Trophoblast cell (in vitro differentiated cells and primary cell): ENCODE measurements around the gene MORC2.

Experiments used
- DNase-seq, 2 donors: peaks; one replicate each; pipeline ENCODE4 v3.0.0-alpha.2; 2016
- H2AFZ ChIP-seq: 2 replicates; pipeline ENCODE4 v1.6.1; 2013; ENCODE audit warnings: low read length, moderate library complexity, mild to moderate bottlenecking; ENCODE audit not compliant: insufficient read depth, poor library complexity
- H2AK5ac ChIP-seq: 2 replicates; pipeline ENCODE4 v1.6.1; 2013; ENCODE audit warnings: mild to moderate bottlenecking, low read length
- H2BK120ac ChIP-seq: 2 replicates; pipeline ENCODE4 v1.6.1; 2013; ENCODE audit warnings: low read length, mild to moderate bottlenecking, moderate library complexity; ENCODE audit not compliant: insufficient read depth, poor library complexity
- H2BK12ac ChIP-seq: 2 replicates; pipeline ENCODE4 v1.6.1; 2013; ENCODE audit warnings: mild to moderate bottlenecking, low read length, moderate library complexity
- H2BK5ac ChIP-seq: 2 replicates; pipeline ENCODE4 v1.6.1; 2013; ENCODE audit warnings: low read length, low read depth, moderate library complexity, mild to moderate bottlenecking; ENCODE audit not compliant: poor library complexity
- H3K14ac ChIP-seq: 2 replicates; pipeline ENCODE4 v1.6.1; 2013; ENCODE audit warnings: mild to moderate bottlenecking, low read length
- H3K18ac ChIP-seq: 2 replicates; pipeline ENCODE4 v1.6.1; 2013; ENCODE audit warnings: mild to moderate bottlenecking, low read length
- H3K23ac ChIP-seq: 2 replicates; pipeline ENCODE4 v1.6.1; 2013; ENCODE audit warnings: low read length
- H3K27ac ChIP-seq: 2 replicates; pipeline ENCODE4 v1.5.1; 2013; ENCODE audit warnings: low read depth, mild to moderate bottlenecking, inconsistent platforms, low read length, moderate library complexity
- H3K27me3 ChIP-seq: 2 replicates; pipeline ENCODE4 v1.6.1; 2013; ENCODE audit warnings: inconsistent platforms, mild to moderate bottlenecking, low read length, moderate library complexity; ENCODE audit not compliant: insufficient read depth
- H3K36me3 ChIP-seq, 2 experiments: 1 replicate in 1 of 2; 2 replicates in 1 of 2; pipeline ENCODE4 v1.6.1; 2013; ENCODE audit warnings: low read length in 2 of 2, mild to moderate bottlenecking in 2 of 2, moderate library complexity in 1 of 2; ENCODE audit not compliant: insufficient read depth in 2 of 2, control insufficient read depth in 1 of 2
- H3K4ac ChIP-seq: 2 replicates; pipeline ENCODE4 v1.6.1; 2013; ENCODE audit warnings: low read depth, mild to moderate bottlenecking, low read length, moderate library complexity
- H3K4me1 ChIP-seq, 2 experiments: 1 replicate in 1 of 2; 2 replicates in 1 of 2; pipeline ENCODE4 v1.6.1; 2013; ENCODE audit warnings: low read length in 2 of 2, mild to moderate bottlenecking in 2 of 2, moderate library complexity in 1 of 2; ENCODE audit not compliant: insufficient read depth in 2 of 2, control insufficient read depth in 1 of 2
- H3K4me2 ChIP-seq: 2 replicates; pipeline ENCODE4 v1.6.1; 2013; ENCODE audit warnings: inconsistent platforms, mild to moderate bottlenecking, low read length, moderate library complexity
- H3K4me3 ChIP-seq: 2 replicates; pipeline ENCODE4 v1.5.1; 2013; ENCODE audit warnings: mild to moderate bottlenecking, low read depth, low read length, inconsistent platforms
- H3K79me1 ChIP-seq: one replicate; pipeline ENCODE4 v1.6.1; 2013; ENCODE audit warnings: low read length
- H3K79me2 ChIP-seq: 2 replicates; pipeline ENCODE4 v1.6.1; 2013; ENCODE audit warnings: low read length, mild to moderate bottlenecking; ENCODE audit not compliant: control insufficient read depth, insufficient read depth, poor library complexity
- H3K9ac ChIP-seq: 2 replicates; pipeline ENCODE4 v1.6.1; 2013; ENCODE audit warnings: mild to moderate bottlenecking, low read length
- H3K9me3 ChIP-seq: 2 replicates; pipeline ENCODE4 v1.6.1; 2013; ENCODE audit warnings: low read depth, mild to moderate bottlenecking, control low read depth, inconsistent platforms, low read length; ENCODE audit not compliant: insufficient read depth
- H4K12ac ChIP-seq: 2 replicates; pipeline ENCODE4 v1.6.1; 2013; ENCODE audit warnings: low read depth, mild to moderate bottlenecking, low read length, moderate library complexity
- H4K8ac ChIP-seq: 2 replicates; pipeline ENCODE4 v1.6.1; 2013; ENCODE audit warnings: low read depth, mild to moderate bottlenecking, low read length, moderate library complexity
- H4K91ac ChIP-seq: one replicate; pipeline ENCODE4 v1.6.1; 2013; ENCODE audit warnings: low read depth, mild to moderate bottlenecking, low read length, moderate library complexity
- WGBS: extraction: QIAGEN DNeasy Blood & Tissue Kit; methylation state at CpG from one replicate; pipeline ENCODE4 v1.1.7; 2013; ENCODE audit warnings: missing lambda C conversion rate; ENCODE audit not compliant: insufficient read length, insufficient coverage; ENCODE audit errors: extremely low coverage; 5-methylcytosine and 5-hydroxymethylcytosine counted together

MORC2 gene

DNA sequence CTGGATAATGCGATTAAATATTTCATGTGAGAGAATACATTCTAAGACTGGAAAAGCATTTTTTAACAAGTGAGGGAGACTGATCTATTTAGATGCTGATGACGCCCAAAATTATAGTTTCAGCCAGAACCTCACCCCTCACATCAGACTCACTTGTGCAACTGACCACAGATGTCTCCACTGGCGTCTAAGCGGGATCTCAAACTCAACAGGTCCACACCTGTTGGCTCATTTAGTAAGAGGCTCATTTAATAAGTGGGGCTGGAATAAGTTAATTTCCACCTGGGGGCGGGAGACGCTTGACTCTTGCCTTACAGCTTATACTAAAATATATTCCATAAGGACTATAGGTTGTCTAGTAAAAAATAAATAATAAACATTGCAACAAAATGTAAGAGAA lies 47.5 kb downstream of the MORC2 start:
- H3K14ac ChIP-seq, result no peak overlapping the region
- no peak overlapping the region for H2BK5ac ChIP-seq
- no peak overlapping the region for H4K8ac ChIP-seq
- no peak overlapping the region for H3K4me2 ChIP-seq
- no peak overlapping the region for H2AFZ ChIP-seq
- no peak overlapping the region for H2BK12ac ChIP-seq
- no peak overlapping the region for H3K4ac ChIP-seq
- no peak overlapping the region for H3K23ac ChIP-seq
- no peak overlapping the region for H4K12ac ChIP-seq
- H3K9me3 ChIP-seq, result peaks cover 3% of the 10 kb centered on the region
- H3K27me3 ChIP-seq, result no peaks in the 10 kb centered on the region
- H3K9ac ChIP-seq, result no peak overlapping the region
- H3K79me2 ChIP-seq, result no peaks in the 10 kb centered on the region
- H3K36me3 ChIP-seq, result peaks cover 16 to 26% of the 10 kb centered on the region in 2 experiments
- H3K79me1 ChIP-seq, result no peaks in the 10 kb centered on the region
- peak in 1 of 2 donors; percentile 2 for DNase-seq
- WGBS, result no CpG with 5 or more reads among the region's 6 CpGs
- no peak overlapping the region for H4K91ac ChIP-seq
- H2AK5ac ChIP-seq, result no peak overlapping the region
- no peaks in the 10 kb centered on the region for H3K4me1 ChIP-seq
- no peak overlapping the region for H3K18ac ChIP-seq
- no peak overlapping the region for H3K27ac ChIP-seq
- H2BK120ac ChIP-seq, result no peak overlapping the region
- H3K4me3 ChIP-seq, result no peak overlapping the region

DNA sequence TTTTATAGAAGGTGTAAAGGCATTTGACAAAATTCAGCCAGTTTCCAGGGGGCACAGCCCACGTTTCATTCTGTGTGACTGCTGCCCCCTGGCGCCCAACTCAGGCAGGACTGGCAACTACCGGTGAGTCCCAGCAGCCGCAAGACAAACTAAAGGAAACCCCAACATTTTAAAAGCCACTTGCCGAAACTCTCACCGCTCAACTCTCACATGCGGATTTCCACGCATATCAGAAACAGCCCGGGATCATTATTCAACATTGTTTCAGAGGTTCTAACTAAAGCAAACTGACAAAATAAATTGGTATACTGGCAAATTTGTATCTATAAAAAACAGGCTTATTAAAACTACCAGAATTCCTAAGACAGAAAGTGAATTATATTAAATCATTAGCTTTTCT lies 48.2 kb downstream of the MORC2 start:
- H3K23ac ChIP-seq, result no peak overlapping the region

GRCh38 chr22:30919973-30920372 lies 48.6 kb downstream of the MORC2 start:
- Histone ChIP-seq H4K91ac (no peak overlapping the region), H3K18ac (no peak overlapping the region), H3K23ac (no peak overlapping the region), H4K12ac (no peak overlapping the region), H3K4me1 (no peaks in the 10 kb centered on the region), H3K9ac (no peak overlapping the region), H4K8ac (no peak overlapping the region), H3K14ac (no peak overlapping the region), H3K4me2 (no peak overlapping the region), H3K79me2 (no peaks in the 10 kb centered on the region), H3K9me3 (peaks cover 3% of the 10 kb centered on the region), H2BK120ac (no peak overlapping the region), H2BK5ac (no peak overlapping the region), H3K79me1 (no peaks in the 10 kb centered on the region), H3K27me3 (no peaks in the 10 kb centered on the region), H2AK5ac (no peak overlapping the region), H3K36me3 (peaks cover 6 to 15% of the 10 kb centered on the region in 2 experiments), H3K4me3 (no peak overlapping the region), H3K4ac (no peak overlapping the region), H3K27ac (no peak overlapping the region), H2BK12ac (no peak overlapping the region), H2AFZ (no peak overlapping the region)
- no CpG with 5 or more reads among the region's 7 CpGs for WGBS
- no peak for DNase-seq

More for the DNA sequence above, 48.2 kb downstream of the MORC2 start:
- peaks cover 3% of the 10 kb centered on the region for H3K9me3 ChIP-seq
- no peak overlapping the region for H3K4ac ChIP-seq
- no CpG with 5 or more reads among the region's 9 CpGs for WGBS
- H3K36me3 ChIP-seq, result peaks cover 10 to 19% of the 10 kb centered on the region in 2 experiments
- H2BK120ac ChIP-seq, result no peak overlapping the region
- H3K27me3 ChIP-seq, result no peaks in the 10 kb centered on the region
- H2BK5ac ChIP-seq, result no peak overlapping the region
- no peak overlapping the region for H2BK12ac ChIP-seq
- H3K9ac ChIP-seq, result no peak overlapping the region
- no peak overlapping the region for H4K12ac ChIP-seq
- H4K8ac ChIP-seq, result no peak overlapping the region
- no peak overlapping the region for H2AK5ac ChIP-seq
- H2AFZ ChIP-seq, result no peak overlapping the region
- H3K4me3 ChIP-seq, result no peak overlapping the region
- no peaks in the 10 kb centered on the region for H3K4me1 ChIP-seq
- no peak overlapping the region for H3K18ac ChIP-seq
- H4K91ac ChIP-seq, result no peak overlapping the region
- H3K79me2 ChIP-seq, result no peaks in the 10 kb centered on the region
- H3K27ac ChIP-seq, result no peak overlapping the region
- no peaks in the 10 kb centered on the region for H3K79me1 ChIP-seq
- no peak overlapping the region for H3K14ac ChIP-seq
- DNase-seq, result peak; percentile 18 to 75
- no peak overlapping the region for H3K4me2 ChIP-seq

GRCh38 chr22:30918761-30919160 lies 49.8 kb downstream of the MORC2 start:
- H2BK12ac ChIP-seq, result no peak overlapping the region
- H4K8ac ChIP-seq, result no peak overlapping the region
- no peak overlapping the region for H3K14ac ChIP-seq
- WGBS, result no CpG with 5 or more reads among the region's 7 CpGs
- H3K9me3 ChIP-seq, result peaks cover 3% of the 10 kb centered on the region
- H3K23ac ChIP-seq, result no peak overlapping the region
- no peak overlapping the region for H3K4ac ChIP-seq
- H2AFZ ChIP-seq, result no peak overlapping the region
- H3K4me2 ChIP-seq, result no peak overlapping the region
- no peaks in the 10 kb centered on the region for H3K79me2 ChIP-seq
- no peak overlapping the region for H2BK120ac ChIP-seq
- H3K4me1 ChIP-seq, result no peaks in the 10 kb centered on the region
- DNase-seq, result no peak
- H3K9ac ChIP-seq, result no peak overlapping the region
- no peak overlapping the region for H2BK5ac ChIP-seq
- no peaks in the 10 kb centered on the region for H3K27me3 ChIP-seq
- H3K79me1 ChIP-seq, result no peaks in the 10 kb centered on the region
- H3K36me3 ChIP-seq, result peaks cover 0 to 7% of the 10 kb centered on the region in 2 experiments
- H3K18ac ChIP-seq, result no peak overlapping the region
- no peak overlapping the region for H3K27ac ChIP-seq
- no peak overlapping the region for H3K4me3 ChIP-seq
- H2AK5ac ChIP-seq, result no peak overlapping the region
- no peak overlapping the region for H4K91ac ChIP-seq
- H4K12ac ChIP-seq, result no peak overlapping the region
